HCT116 (cell line): ENCODE measurements around the gene PIK3R6. TPM values are rescaled to one million over a fixed set of nuclear protein-coding genes. Genes with fewer than 3 reads are reported as not detected.

Experiments used
- ATAC-seq: fragments of 200-7000 bp; cut with Tn5 transposase; 2 replicates; pipeline ENCODE4 v1.9.1; 2020; ENCODE audit warnings: mild to moderate bottlenecking, moderate library complexity
- BruUV-seq: library from RNA; stranded (reverse); fragments of 400-500 nt; replicated peaks from 2 replicates; lab custom pipeline; 2021; lab: Mats Ljungman, UMichigan
- CTCF ChIA-PET: fragments of 300-600 bp; sonication (Branson Sonifier 250); formaldehyde crosslinking; loops from one replicate; lab custom pipeline; 2021; ENCODE audit warnings: antibody characterized with exemption; lab: Charles Lee
- POLR2A ChIA-PET: fragments of 300-600, 350-600 bp; sonication (Branson Sonifier 250); formaldehyde crosslinking; loops from one replicate; lab custom pipeline; 2021; ENCODE audit warnings: antibody characterized with exemption; lab: Charles Lee
- RAD21 ChIA-PET, 2 experiments: fragments of 300-600 bp; sonication (Branson Sonifier 250); formaldehyde crosslinking; loops; one replicate each; lab custom pipeline; 2023; ENCODE audit warnings: low total read pairs in 2 of 2; ENCODE audit not compliant: uncharacterized antibody in 2 of 2, unreplicated experiment in 2 of 2, low non-redundant PET in 1 of 2; lab: Charles Lee
- DNase-seq: peaks from one replicate; pipeline ENCODE4 v3.0.0-alpha.2; 2010; ENCODE audit warnings: low read depth, low spot score
- H2AFZ ChIP-seq: fragments of 200-600 bp; shearing (Covaris generic), sonication (generic); 2 replicates; pipeline ENCODE4 v1.6.1; 2017; ENCODE audit warnings: low read depth, mixed run types, mixed read lengths, antibody characterized with exemption, low read length; ENCODE audit not compliant: poor library complexity, severe bottlenecking
- H3K27ac ChIP-seq: 2 replicates; pipeline ENCODE4 v1.5.1; 2012; ENCODE audit warnings: low read depth, low read length
- H3K27me3 ChIP-seq: fragments of 200-600 bp; sonication (generic); 2 replicates; pipeline ENCODE4 v1.6.1; 2016; ENCODE audit warnings: mixed run types, low read length, mixed read lengths; ENCODE audit not compliant: insufficient read depth
- H3K36me3 ChIP-seq, 2 experiments: fragments of 200-500 bp in 1 of 2; fragments of 200-600 bp in 1 of 2; sonication (Bioruptor generic) in 1 of 2; sonication (generic) in 1 of 2; 2 replicates each; pipeline versions ENCODE4 v1.5.1 to v1.6.1; 2014 to 2016; ENCODE audit warnings: low read length in 2 of 2, inconsistent platforms in 1 of 2, mixed read lengths in 1 of 2, mixed run types in 1 of 2; ENCODE audit not compliant: insufficient read depth in 2 of 2, control insufficient read depth in 1 of 2
- H3K4me1 ChIP-seq, 2 experiments: fragments of 200-600 bp in 1 of 2; sonication (generic) in 1 of 2; 2 replicates each; pipeline versions ENCODE4 v1.5.1 to v1.6.1; 2012 to 2017; ENCODE audit warnings: low read length in 2 of 2, inconsistent platforms in 1 of 2, mild to moderate bottlenecking in 1 of 2, mixed read lengths in 1 of 2, mixed run types in 1 of 2, moderate library complexity in 1 of 2; ENCODE audit not compliant: insufficient read depth in 2 of 2, control insufficient read depth in 1 of 2
- H3K4me2 ChIP-seq: fragments of 200-600 bp; sonication (generic); 2 replicates; pipeline ENCODE4 v1.6.1; 2017; ENCODE audit warnings: mixed run types, low read length, mixed read lengths
- H3K4me3 ChIP-seq, 2 experiments: fragments of 200-600 bp in 1 of 2; sonication (generic) in 1 of 2; replicated peaks in 1 of 2; 2 replicates each; pipeline ENCODE4 v1.5.1; 2011 to 2016; ENCODE audit warnings: low read length in 2 of 2, control low read depth in 1 of 2, low read depth in 1 of 2, mild to moderate bottlenecking in 1 of 2, mixed read lengths in 1 of 2, mixed run types in 1 of 2
- H3K79me2 ChIP-seq: fragments of 200-600 bp; sonication (generic); 2 replicates; pipeline ENCODE4 v1.6.1; 2017; ENCODE audit warnings: mild to moderate bottlenecking, mixed run types, low read length, moderate library complexity, mixed read lengths; ENCODE audit not compliant: insufficient read depth
- H3K9ac ChIP-seq: fragments of 200-600 bp; sonication (generic); 2 replicates; pipeline ENCODE4 v1.6.1; 2016; ENCODE audit warnings: low read length, mixed read lengths
- H3K9me2 ChIP-seq: fragments of 200-600 bp; sonication (generic), shearing (Covaris generic); 2 replicates; pipeline ENCODE4 v1.6.1; 2017; ENCODE audit warnings: mixed run types, mild to moderate bottlenecking, moderate library complexity; ENCODE audit not compliant: insufficient read depth
- H3K9me3 ChIP-seq, 2 experiments: fragments of 200-500 bp in 1 of 2; fragments of 200-600 bp in 1 of 2; sonication (Bioruptor generic) in 1 of 2; sonication (generic) in 1 of 2; 2 replicates each; pipeline ENCODE4 v1.6.1; 2014 to 2017; ENCODE audit warnings: low read length in 2 of 2, mixed read lengths in 2 of 2, inconsistent platforms in 1 of 2, low read depth in 1 of 2, mild to moderate bottlenecking in 1 of 2, mixed run types in 1 of 2, moderate library complexity in 1 of 2; ENCODE audit not compliant: control insufficient read depth in 1 of 2, insufficient read depth in 1 of 2
- H4K20me1 ChIP-seq: fragments of 200-600 bp; sonication (generic), shearing (Covaris generic); 2 replicates; pipeline ENCODE4 v1.6.1; 2017; ENCODE audit warnings: mixed run types, mild to moderate bottlenecking, moderate library complexity; ENCODE audit not compliant: insufficient read depth
- CBX3 ChIP-seq: IDR thresholded peaks from 2 replicates; pipeline ENCODE4 v1.6.1; 2012; ENCODE audit warnings: low read depth
- CEBPB ChIP-seq: IDR thresholded peaks from 2 replicates; pipeline ENCODE4 v1.6.1; 2012; ENCODE audit warnings: low read depth
- EGR1 ChIP-seq: IDR thresholded peaks from 2 replicates; pipeline ENCODE4 v1.6.1; 2012; ENCODE audit warnings: low read depth
- EZH2 ChIP-seq: fragments of 200-600 bp; sonication (generic); IDR thresholded peaks from 2 replicates; pipeline ENCODE4 v1.6.1; 2017; ENCODE audit warnings: antibody characterized with exemption, mixed run types
- EZH2phosphoT487 ChIP-seq: fragments of 200-600 bp; IDR thresholded peaks from 2 replicates; pipeline ENCODE4 v1.6.1; 2018; ENCODE audit warnings: antibody characterized with exemption, borderline replicate concordance
- JUND ChIP-seq: IDR thresholded peaks from 2 replicates; pipeline ENCODE4 v1.6.1; 2012
- POLR2A ChIP-seq: IDR thresholded peaks from 2 replicates; pipeline ENCODE4 v1.7.0; 2011; ENCODE audit warnings: borderline replicate concordance; ENCODE audit not compliant: insufficient read depth, insufficient read length; ENCODE audit errors: extremely low read depth
- POLR2AphosphoS5 ChIP-seq: IDR thresholded peaks from 2 replicates; pipeline ENCODE4 v1.6.1; 2011; ENCODE audit warnings: mild to moderate bottlenecking, low read depth, low read length, moderate library complexity
- RAD21 ChIP-seq: IDR thresholded peaks from 2 replicates; pipeline ENCODE4 v1.6.1; 2012; ENCODE audit warnings: low read depth, mild to moderate bottlenecking
- SIN3A ChIP-seq: IDR thresholded peaks from 2 replicates; pipeline ENCODE4 v1.6.1; 2012; ENCODE audit warnings: low read depth
- SP1 ChIP-seq: IDR thresholded peaks from 2 replicates; pipeline ENCODE4 v1.6.1; 2012; ENCODE audit warnings: low read depth
- SRF ChIP-seq: IDR thresholded peaks from 2 replicates; pipeline ENCODE4 v1.6.1; 2012; ENCODE audit warnings: low read depth
- TCF7L2 ChIP-seq: IDR thresholded peaks from 2 replicates; pipeline ENCODE4 v1.7.0; 2011; ENCODE audit warnings: borderline replicate concordance, inconsistent platforms; ENCODE audit not compliant: insufficient read depth, insufficient read length; ENCODE audit errors: extremely low read depth
- YY1 ChIP-seq: IDR thresholded peaks from 2 replicates; pipeline ENCODE4 v1.6.1; 2011; ENCODE audit warnings: low read length, low read depth, moderate library complexity, mild to moderate bottlenecking; ENCODE audit not compliant: insufficient replicate concordance; ENCODE audit errors: extremely low read depth
- ZFX ChIP-seq: fragments of 450-650 bp; IDR thresholded peaks from 2 replicates; pipeline ENCODE4 v1.6.1; 2017
- ZNF274 ChIP-seq: fragments of 200-500 bp; sonication (Bioruptor generic); IDR thresholded peaks from 2 replicates; pipeline ENCODE4 v1.6.1; 2014; ENCODE audit warnings: mild to moderate bottlenecking, low read depth, low read length, inconsistent platforms
- intact Hi-C: fragments of 100-400 bp; cut with micrococcal nuclease; formaldehyde crosslinking; loops from 2 replicates; pipeline ENCODE4 v1.10.0; 2022
- total RNA-seq: library from RNA; stranded (reverse); gene quantifications from one replicate; pipeline ENCODE4 v1.2.1, GENCODE V29; 2021; ENCODE audit not compliant: unreplicated experiment
- TF ChIP-seq, protein P1 (sequence below), 3 experiments: fragments of 200-600 bp in 1 of 3; sonication (generic) in 1 of 3; IDR thresholded peaks in 2 of 3; conservative IDR thresholded peaks in 1 of 3; 2 replicates each; pipeline ENCODE4 v1.5.1; 2012 to 2017; ENCODE audit warnings: low read depth in 2 of 3, low read length in 2 of 3, antibody characterized with exemption in 1 of 3, borderline replicate concordance in 1 of 3, control low read depth in 1 of 3, mild to moderate bottlenecking in 1 of 3, mixed read lengths in 1 of 3, mixed run types in 1 of 3, moderate library complexity in 1 of 3; ENCODE audit not compliant: insufficient read depth in 1 of 3
- TF ChIP-seq, protein P2 (sequence below): IDR thresholded peaks from 2 replicates; pipeline ENCODE4 v1.6.1; 2012; ENCODE audit warnings: low read depth

The PIK3R6 gene
- total RNA-seq, 1 experiment from 2014 or later: 0.07 TPM

GRCh38 chr17:8889458-8890210, 22.2 kb upstream of the PIK3R6 start:
- no peak overlapping the region for H3K4me2 ChIP-seq
- H3K79me2 ChIP-seq: no peaks in the 10 kb centered on the region
- POLR2A ChIA-PET: no interaction called here
- DNase-seq (no peak), ATAC-seq (no peak)
- no peak overlapping the region for H3K9ac ChIP-seq
- H4K20me1 ChIP-seq: no peaks in the 10 kb centered on the region
- peaks cover 0 to 20% of the 10 kb centered on the region in 2 experiments; a peak in 2 of 4 replicates for H3K4me1 ChIP-seq
- no peak for TF ChIP-seq CBX3
- TF ChIP-seq ZFX: no peak
- TF ChIP-seq TCF7L2: no peak
- TF ChIP-seq EZH2: no peak
- no peak for TF ChIP-seq SRF
- TF ChIP-seq, protein P1, sequence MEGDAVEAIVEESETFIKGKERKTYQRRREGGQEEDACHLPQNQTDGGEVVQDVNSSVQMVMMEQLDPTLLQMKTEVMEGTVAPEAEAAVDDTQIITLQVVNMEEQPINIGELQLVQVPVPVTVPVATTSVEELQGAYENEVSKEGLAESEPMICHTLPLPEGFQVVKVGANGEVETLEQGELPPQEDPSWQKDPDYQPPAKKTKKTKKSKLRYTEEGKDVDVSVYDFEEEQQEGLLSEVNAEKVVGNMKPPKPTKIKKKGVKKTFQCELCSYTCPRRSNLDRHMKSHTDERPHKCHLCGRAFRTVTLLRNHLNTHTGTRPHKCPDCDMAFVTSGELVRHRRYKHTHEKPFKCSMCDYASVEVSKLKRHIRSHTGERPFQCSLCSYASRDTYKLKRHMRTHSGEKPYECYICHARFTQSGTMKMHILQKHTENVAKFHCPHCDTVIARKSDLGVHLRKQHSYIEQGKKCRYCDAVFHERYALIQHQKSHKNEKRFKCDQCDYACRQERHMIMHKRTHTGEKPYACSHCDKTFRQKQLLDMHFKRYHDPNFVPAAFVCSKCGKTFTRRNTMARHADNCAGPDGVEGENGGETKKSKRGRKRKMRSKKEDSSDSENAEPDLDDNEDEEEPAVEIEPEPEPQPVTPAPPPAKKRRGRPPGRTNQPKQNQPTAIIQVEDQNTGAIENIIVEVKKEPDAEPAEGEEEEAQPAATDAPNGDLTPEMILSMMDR (IDR thresholded peaks at IDR 0.05 in 2 of 3, conservative IDR thresholded peaks at IDR 0.05 in 1 of 3; ENCODE audit: borderline replicate concordance in 1 of 3, insufficient read depth in 1 of 3, low read depth in 2 of 3, low read length in 2 of 3): no peak
- TF ChIP-seq YY1: no peak
- no peak for TF ChIP-seq SP1
- no peak for TF ChIP-seq POLR2A
- TF ChIP-seq SIN3A: no peak
- no peak for TF ChIP-seq ZNF274
- TF ChIP-seq POLR2AphosphoS5: no peak
- TF ChIP-seq, protein P2, sequence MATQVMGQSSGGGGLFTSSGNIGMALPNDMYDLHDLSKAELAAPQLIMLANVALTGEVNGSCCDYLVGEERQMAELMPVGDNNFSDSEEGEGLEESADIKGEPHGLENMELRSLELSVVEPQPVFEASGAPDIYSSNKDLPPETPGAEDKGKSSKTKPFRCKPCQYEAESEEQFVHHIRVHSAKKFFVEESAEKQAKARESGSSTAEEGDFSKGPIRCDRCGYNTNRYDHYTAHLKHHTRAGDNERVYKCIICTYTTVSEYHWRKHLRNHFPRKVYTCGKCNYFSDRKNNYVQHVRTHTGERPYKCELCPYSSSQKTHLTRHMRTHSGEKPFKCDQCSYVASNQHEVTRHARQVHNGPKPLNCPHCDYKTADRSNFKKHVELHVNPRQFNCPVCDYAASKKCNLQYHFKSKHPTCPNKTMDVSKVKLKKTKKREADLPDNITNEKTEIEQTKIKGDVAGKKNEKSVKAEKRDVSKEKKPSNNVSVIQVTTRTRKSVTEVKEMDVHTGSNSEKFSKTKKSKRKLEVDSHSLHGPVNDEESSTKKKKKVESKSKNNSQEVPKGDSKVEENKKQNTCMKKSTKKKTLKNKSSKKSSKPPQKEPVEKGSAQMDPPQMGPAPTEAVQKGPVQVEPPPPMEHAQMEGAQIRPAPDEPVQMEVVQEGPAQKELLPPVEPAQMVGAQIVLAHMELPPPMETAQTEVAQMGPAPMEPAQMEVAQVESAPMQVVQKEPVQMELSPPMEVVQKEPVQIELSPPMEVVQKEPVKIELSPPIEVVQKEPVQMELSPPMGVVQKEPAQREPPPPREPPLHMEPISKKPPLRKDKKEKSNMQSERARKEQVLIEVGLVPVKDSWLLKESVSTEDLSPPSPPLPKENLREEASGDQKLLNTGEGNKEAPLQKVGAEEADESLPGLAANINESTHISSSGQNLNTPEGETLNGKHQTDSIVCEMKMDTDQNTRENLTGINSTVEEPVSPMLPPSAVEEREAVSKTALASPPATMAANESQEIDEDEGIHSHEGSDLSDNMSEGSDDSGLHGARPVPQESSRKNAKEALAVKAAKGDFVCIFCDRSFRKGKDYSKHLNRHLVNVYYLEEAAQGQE: no peak
- TF ChIP-seq EZH2phosphoT487: no peak
- no peak for TF ChIP-seq RAD21
- no peak for TF ChIP-seq EGR1
- no peak for TF ChIP-seq JUND
- no peak for TF ChIP-seq CEBPB
- TF ChIP-seq, all 23 proteins: peak for 0
- Histone ChIP-seq H3K27ac (no peak overlapping the region), H3K27me3 (no peaks in the 10 kb centered on the region), H2AFZ (no peak overlapping the region), H3K9me2 (no peaks in the 10 kb centered on the region), H3K9me3 (no peaks in the 10 kb centered on the region), H3K4me3 (no peak overlapping the region), H3K36me3 (no peaks in the 10 kb centered on the region)
- CTCF ChIA-PET: interaction anchor here (1.8 to 2.0 kb wide), 2 partner anchors 8 to 108 kb away, joined by 4 to 9 read pairs; no protein-coding TSS in a partner anchor
- intact Hi-C loops: loop anchor here (10.0 kb wide), 2 partner anchors 505 to 635 kb away; partner anchors contain the start of gene RPL26
- RAD21 ChIA-PET: no interaction called here
- no TSS peak for BruUV-seq
